NCI-H2081 (cell line): Measurements from ENCODE around the gene PTGES2.

ENCODE experiments used
- DNase-seq, 2 experiments: peaks; one replicate each; lab custom pipeline; 2025; lab: John Stamatoyannopoulos, UW

The PTGES2 gene

GRCh38 chr9:128103589-128103962 is 24.0 kb downstream of the PTGES2 start:
- peak; percentile 41 to 75 for DNase-seq

- DNase-seq: no peak
Observed at GRCh38 chr9:128102861-128103588, 24.5 kb downstream of the PTGES2 start.

GRCh38 chr9:128102196-128102595 is 25.3 kb downstream of the PTGES2 start:
- DNase-seq: no peak

GRCh38 chr9:128101690-128102089 is 25.8 kb downstream of the PTGES2 start:
- DNase-seq: no peak

- no peak for DNase-seq
Observed at GRCh38 chr9:128101231-128101661, 26.3 kb downstream of the PTGES2 start.

GRCh38 chr9:128100581-128100980 is 26.9 kb downstream of the PTGES2 start:
- no peak for DNase-seq

- DNase-seq: no peak
Observed at GRCh38 chr9:128099932-128100491, 27.5 kb downstream of the PTGES2 start.

- DNase-seq: no peak
Observed at GRCh38 chr9:128099231-128099931, 28.1 kb downstream of the PTGES2 start.

- DNase-seq: peak; percentile 77 to 81
Observed at GRCh38 chr9:128098297-128099230, 29.0 kb downstream of the PTGES2 start.

GRCh38 chr9:128097543-128098296 is 29.8 kb downstream of the PTGES2 start:
- DNase-seq: no peak

- DNase-seq: no peak
Observed at GRCh38 chr9:128096616-128097536, 30.7 kb downstream of the PTGES2 start.

GRCh38 chr9:128094950-128095544 is 32.5 kb downstream of the PTGES2 start:
- no peak for DNase-seq

GRCh38 chr9:128094166-128094949 is 33.2 kb downstream of the PTGES2 start:
- peak; percentile 88 to 94 for DNase-seq

GRCh38 chr9:128093011-128093410 is 34.5 kb downstream of the PTGES2 start:
- DNase-seq: no peak

- DNase-seq: no peak
Observed at GRCh38 chr9:128092199-128092977, 35.1 kb downstream of the PTGES2 start.

- DNase-seq: no peak
Observed at GRCh38 chr9:128091571-128091970, 36.0 kb downstream of the PTGES2 start.

- DNase-seq: no peak
Observed at GRCh38 chr9:128091144-128091543, 36.4 kb downstream of the PTGES2 start.

- no peak for DNase-seq
Observed at GRCh38 chr9:128089299-128089698, 38.2 kb downstream of the PTGES2 start.
